HG02763 (cell line): ENCODE results near the gene PCDHB4.
"Not testable (repeated sequence)": the region's sequence is repeated elsewhere in the genome, so short reads cannot be mapped to it uniquely, and the experiment has no call there.

Source experiments
- ATAC-seq: cut with Tn5 transposase; IDR thresholded peaks from one replicate; pipeline ENCODE4 v1.9.1; 2021; ENCODE audit warnings: mild to moderate bottlenecking, moderate library complexity; ENCODE audit not compliant: unreplicated experiment

Gene PCDHB4

GRCh38 chr5:141149812-141150211 lies 28.2 kb downstream of the PCDHB4 start, which contains the start of gene PCDHB6:
TSS of gene PCDHB6 (plus strand) at chr5:141150057. CDS start at chr5:141150258, 201 bp downstream.
- no peak for ATAC-seq

- ATAC-seq: no peak
Measured at GRCh38 chr5:141150224-141150992, 28.8 kb downstream of the PCDHB4 start.

- ATAC-seq: no peak
Measured at GRCh38 chr5:141150993-141151325, 29.3 kb downstream of the PCDHB4 start.

GRCh38 chr5:141151632-141152031 lies 30.0 kb downstream of the PCDHB4 start:
- ATAC-seq: not testable (repeated sequence)

- ATAC-seq: not testable (repeated sequence)
Measured at GRCh38 chr5:141152096-141152495, 30.5 kb downstream of the PCDHB4 start.

GRCh38 chr5:141155540-141156374 lies 34.1 kb downstream of the PCDHB4 start:
- no peak for ATAC-seq

GRCh38 chr5:141157356-141157755 lies 35.7 kb downstream of the PCDHB4 start:
- not testable (repeated sequence) for ATAC-seq

GRCh38 chr5:141157901-141158300 lies 36.3 kb downstream of the PCDHB4 start:
- not testable (repeated sequence) for ATAC-seq

GRCh38 chr5:141172381-141173204 lies 51.0 kb downstream of the PCDHB4 start, which contains the start of gene PCDHB7:
TSS of gene PCDHB7 (plus strand) at chr5:141172644. CDS start at chr5:141172836, 192 bp downstream.
- ATAC-seq: no peak

- not testable (repeated sequence) for ATAC-seq
Measured at GRCh38 chr5:141174291-141175104, 52.9 kb downstream of the PCDHB4 start.
